ENCODE data around the gene PIK3R1. TPM values are rescaled to one million over a fixed set of nuclear protein-coding genes. Genes with fewer than 3 reads are reported as not detected.

Gene PIK3R1
- total and polyA plus RNA-seq, 8 donors, result 4.2 to 31.5 (median 18.8) TPM

DNA sequence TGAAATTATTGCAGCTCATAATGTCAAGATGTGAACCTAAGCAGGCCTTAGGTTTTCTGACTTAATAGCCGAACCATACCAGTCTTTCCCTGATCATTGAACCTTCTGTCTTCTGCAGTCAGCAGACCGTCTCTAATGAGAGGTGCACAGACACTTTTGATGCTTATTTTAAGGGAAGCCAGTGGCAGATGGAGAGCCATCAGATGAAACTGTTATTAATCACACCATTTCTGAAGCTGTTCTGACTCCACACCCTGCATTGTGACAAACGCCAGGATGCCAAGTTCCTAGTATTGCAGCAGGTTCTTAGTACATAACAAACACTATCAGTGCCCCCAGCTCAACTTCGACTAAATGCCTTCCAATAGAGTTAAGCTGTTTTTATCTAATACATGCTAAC is 43.0 kb downstream of the PIK3R1 start:
- WGBS, 2 donors, result 75 to 85% methylated on average over 4 of the region's 4 CpGs
- H3K27me3 ChIP-seq, result no peaks in the 10 kb centered on the region
- FAIRE-seq (no peak), DNase-seq (no peak), ATAC-seq (no peak)
- H3K9me3 ChIP-seq, result no peaks in the 10 kb centered on the region
- no peaks in the 10 kb centered on the region for H3K36me3 ChIP-seq
- peaks cover 0 to 11% (median 5%) of the 10 kb centered on the region in 3 donors for H3K4me1 ChIP-seq
- TF ChIP-seq, protein P1, sequence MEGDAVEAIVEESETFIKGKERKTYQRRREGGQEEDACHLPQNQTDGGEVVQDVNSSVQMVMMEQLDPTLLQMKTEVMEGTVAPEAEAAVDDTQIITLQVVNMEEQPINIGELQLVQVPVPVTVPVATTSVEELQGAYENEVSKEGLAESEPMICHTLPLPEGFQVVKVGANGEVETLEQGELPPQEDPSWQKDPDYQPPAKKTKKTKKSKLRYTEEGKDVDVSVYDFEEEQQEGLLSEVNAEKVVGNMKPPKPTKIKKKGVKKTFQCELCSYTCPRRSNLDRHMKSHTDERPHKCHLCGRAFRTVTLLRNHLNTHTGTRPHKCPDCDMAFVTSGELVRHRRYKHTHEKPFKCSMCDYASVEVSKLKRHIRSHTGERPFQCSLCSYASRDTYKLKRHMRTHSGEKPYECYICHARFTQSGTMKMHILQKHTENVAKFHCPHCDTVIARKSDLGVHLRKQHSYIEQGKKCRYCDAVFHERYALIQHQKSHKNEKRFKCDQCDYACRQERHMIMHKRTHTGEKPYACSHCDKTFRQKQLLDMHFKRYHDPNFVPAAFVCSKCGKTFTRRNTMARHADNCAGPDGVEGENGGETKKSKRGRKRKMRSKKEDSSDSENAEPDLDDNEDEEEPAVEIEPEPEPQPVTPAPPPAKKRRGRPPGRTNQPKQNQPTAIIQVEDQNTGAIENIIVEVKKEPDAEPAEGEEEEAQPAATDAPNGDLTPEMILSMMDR (IDR thresholded peaks at IDR 0.05), result no peak
- intact Hi-C loops (cut with DNase I), result loop anchor here in 1 of 3 donors (10.0 kb wide), 1 partner anchor 1014 kb away; no protein-coding TSS in a partner anchor
- no peak overlapping the region for H3K4me3 ChIP-seq
- H3K27ac ChIP-seq, result no peak overlapping the region

DNA sequence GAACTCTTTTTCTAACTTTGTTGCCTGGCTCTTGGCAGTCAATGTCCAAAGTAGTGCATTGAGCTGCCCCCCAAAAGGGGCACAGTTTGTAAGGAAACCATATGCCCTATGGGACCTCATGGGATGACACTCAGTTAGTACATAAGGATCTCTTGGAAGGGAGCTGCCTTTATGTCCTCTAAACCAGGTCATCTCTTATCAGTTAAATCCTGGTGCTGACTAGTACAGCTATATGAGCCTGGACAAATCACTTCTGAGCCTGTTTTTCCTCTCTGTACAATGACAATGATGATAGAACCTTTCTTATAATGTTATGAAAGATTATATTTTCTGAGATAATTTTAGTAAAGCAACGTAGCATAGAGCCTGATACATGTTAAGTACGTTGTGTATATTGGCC is 44.1 kb downstream of the PIK3R1 start:
- Histone ChIP-seq H3K9me3 (no peaks in the 10 kb centered on the region), H3K27me3 (no peaks in the 10 kb centered on the region), H3K27ac (no peak overlapping the region), H3K4me3 (no peak overlapping the region), H3K4me1 (peaks cover 3 to 23% (median 17%) of the 10 kb centered on the region in 3 donors), H3K36me3 (no peaks in the 10 kb centered on the region)
- DNase-seq, result no peak
- intact Hi-C loops (cut with DNase I), result loop anchor here in 1 of 3 donors (10.0 kb wide), 1 partner anchor 1015 kb away; no protein-coding TSS in a partner anchor
- FAIRE-seq, result no peak
- TF ChIP-seq, protein P1 (IDR thresholded peaks at IDR 0.05), result no peak
- no peak for ATAC-seq
- WGBS, 2 donors, result 88 to 93% methylated on average over 2 of the region's 2 CpGs

DNA sequence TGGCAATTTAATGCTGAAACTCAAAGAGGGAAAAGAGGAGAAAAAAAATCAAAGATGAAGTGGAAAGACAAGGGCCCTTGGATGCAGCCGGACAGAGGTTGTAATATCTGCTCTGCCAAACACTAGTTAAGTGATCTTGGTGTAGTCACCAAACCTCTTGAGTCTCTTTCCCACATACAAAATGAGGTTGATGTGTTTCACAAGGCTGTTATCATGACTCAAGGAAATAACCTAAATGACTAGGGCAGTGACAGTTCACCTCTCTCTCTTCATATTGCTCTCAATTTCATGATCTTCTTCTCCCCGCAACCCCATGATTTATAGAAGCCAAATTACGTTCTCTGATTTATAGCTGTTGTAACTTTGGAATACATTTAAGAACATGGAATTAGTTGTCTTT is 44.9 kb downstream of the PIK3R1 start:
- FAIRE-seq (no peak), ATAC-seq (no peak), DNase-seq (no peak)
- 90 to 94% methylated on average over 3 of the region's 3 CpGs for WGBS, 2 donors
- Histone ChIP-seq H3K36me3 (no peaks in the 10 kb centered on the region), H3K9me3 (no peaks in the 10 kb centered on the region), H3K4me1 (peaks cover 7 to 23% (median 20%) of the 10 kb centered on the region in 3 donors), H3K27ac (no peak overlapping the region), H3K4me3 (no peak overlapping the region), H3K27me3 (no peaks in the 10 kb centered on the region)
- TF ChIP-seq, protein P1 (IDR thresholded peaks at IDR 0.05), result no peak
- intact Hi-C loops (cut with DNase I), result no loop called here

DNA sequence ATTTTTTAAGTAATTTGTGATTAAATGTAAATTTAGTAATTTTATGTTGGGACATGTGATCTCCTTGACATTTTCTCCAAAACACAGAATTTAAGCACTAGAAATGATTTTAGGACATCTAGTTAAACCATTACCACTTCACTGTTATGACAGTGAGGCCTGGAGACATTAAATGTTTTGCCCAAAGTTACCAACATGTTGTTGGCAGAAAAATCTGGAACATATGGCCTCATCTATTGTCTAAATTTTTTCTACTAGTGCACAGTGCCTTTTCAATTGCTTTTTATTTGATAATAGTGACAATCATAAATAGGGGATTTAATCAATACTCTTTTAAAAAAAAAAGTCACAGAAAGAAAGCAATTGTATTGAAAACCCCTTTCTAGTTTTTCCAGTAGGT is 45.6 kb downstream of the PIK3R1 start:
- intact Hi-C loops (cut with DNase I), result no loop called here
- FAIRE-seq (no peak), ATAC-seq (no peak), DNase-seq (no peak)
- H3K36me3 ChIP-seq, result no peaks in the 10 kb centered on the region
- H3K27me3 ChIP-seq, result no peaks in the 10 kb centered on the region
- peaks cover 7 to 27% (median 26%) of the 10 kb centered on the region in 3 donors for H3K4me1 ChIP-seq
- no peak overlapping the region for H3K4me3 ChIP-seq
- H3K27ac ChIP-seq, result no peak overlapping the region
- no peaks in the 10 kb centered on the region for H3K9me3 ChIP-seq
- TF ChIP-seq, protein P1 (IDR thresholded peaks at IDR 0.05), result no peak

DNA sequence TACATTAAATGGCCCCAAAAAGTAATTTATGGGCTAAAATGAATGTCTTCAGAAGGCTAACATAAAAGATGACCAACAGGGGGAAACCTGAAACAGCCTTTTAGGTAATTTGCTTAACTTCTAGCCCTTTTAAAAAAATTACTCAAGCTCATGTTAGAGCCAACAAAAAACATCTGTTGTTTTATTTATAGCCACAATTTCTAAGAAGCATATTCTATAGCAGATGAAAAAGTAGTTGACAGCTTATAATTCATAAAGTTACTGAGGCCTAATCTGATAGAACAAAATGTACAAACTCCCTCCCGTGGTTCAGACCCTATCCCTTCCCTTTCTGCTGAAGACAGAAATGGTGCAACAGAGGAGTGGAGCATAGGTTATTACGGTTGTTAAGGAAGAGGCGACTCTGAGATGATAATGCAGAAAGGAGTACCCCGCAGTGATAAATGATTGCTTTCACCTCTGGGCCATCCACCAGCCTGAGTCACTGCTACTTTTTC is 46.1 kb downstream of the PIK3R1 start:
- 77 to 80% methylated on average over 4 of the region's 4 CpGs for WGBS, 2 donors
- DNase-seq (no peak), FAIRE-seq (no peak), ATAC-seq (peak in 1 of 4 donors; percentile 22)
- Histone ChIP-seq H3K36me3 (no peaks in the 10 kb centered on the region), H3K27me3 (no peaks in the 10 kb centered on the region), H3K4me3 (no peak overlapping the region), H3K4me1 (peaks cover 7 to 31% (median 26%) of the 10 kb centered on the region in 3 donors), H3K9me3 (no peaks in the 10 kb centered on the region), H3K27ac (peak overlapping the region in 1 of 4 donors; percentile 27)
- intact Hi-C loops (cut with DNase I), result no loop called here
- TF ChIP-seq, protein P1 (IDR thresholded peaks at IDR 0.05), result no peak

Measured in pancreas (tissue), 10 donors.